Activated CD8-positive, alpha-beta memory T cell treated with anti-CD3 and anti-CD28 coated beads, Interleukin-2, amount 10 ng/mL, durations not matched to agents 7 days and 5 days (primary cell): Measurements from ENCODE around the gene MGAT5. TPM values are rescaled to one million over a fixed set of nuclear protein-coding genes. Genes with fewer than 3 reads are reported as not detected.
A peak's percentile ranks its signal among the peaks of the same experiment; 100 is the strongest.

Experiments used
- ATAC-seq: fragments of 150-1000 bp; cut with Tn5 transposase; one replicate; pipeline ENCODE4 v1.10.0; 2021; ENCODE audit warnings: moderate library complexity
- CTCF ChIA-PET: fragments of 350-600 bp; sonication (Branson Sonifier 250); formaldehyde crosslinking; loops from one replicate; lab custom pipeline; 2021; ENCODE audit warnings: antibody characterized with exemption; lab: Charles Lee
- DNase-seq: peaks from one replicate; pipeline ENCODE4 v3.0.0-alpha.2; 2020
- H3K27ac Mint-ChIP-seq: one replicate; pipeline ENCODE4 v1.8.0; 2021; ENCODE audit warnings: mild to moderate bottlenecking, mixed read lengths
- H3K27me3 Mint-ChIP-seq: one replicate; pipeline ENCODE4 v1.8.0; 2021; ENCODE audit warnings: mixed read lengths
- H3K36me3 Mint-ChIP-seq: one replicate; pipeline ENCODE4 v1.8.0; 2021; ENCODE audit warnings: mild to moderate bottlenecking, mixed read lengths
- H3K4me1 Mint-ChIP-seq: one replicate; pipeline ENCODE4 v1.8.0; 2021; ENCODE audit warnings: mixed read lengths
- H3K4me3 Mint-ChIP-seq: one replicate; pipeline ENCODE4 v1.8.0; 2021; ENCODE audit warnings: mild to moderate bottlenecking, moderate library complexity, mixed read lengths
- H3K9me3 Mint-ChIP-seq: one replicate; pipeline ENCODE4 v1.8.0; 2022; ENCODE audit warnings: low read depth, mixed read lengths
- total RNA-seq, 2 experiments: library from RNA; stranded (reverse); gene quantifications; one replicate each; pipeline ENCODE4 v1.2.3, GENCODE V29; 2021

The MGAT5 gene
- total RNA-seq, 2 experiments from 2014 or later: 40.3 to 43.6 TPM

DNA sequence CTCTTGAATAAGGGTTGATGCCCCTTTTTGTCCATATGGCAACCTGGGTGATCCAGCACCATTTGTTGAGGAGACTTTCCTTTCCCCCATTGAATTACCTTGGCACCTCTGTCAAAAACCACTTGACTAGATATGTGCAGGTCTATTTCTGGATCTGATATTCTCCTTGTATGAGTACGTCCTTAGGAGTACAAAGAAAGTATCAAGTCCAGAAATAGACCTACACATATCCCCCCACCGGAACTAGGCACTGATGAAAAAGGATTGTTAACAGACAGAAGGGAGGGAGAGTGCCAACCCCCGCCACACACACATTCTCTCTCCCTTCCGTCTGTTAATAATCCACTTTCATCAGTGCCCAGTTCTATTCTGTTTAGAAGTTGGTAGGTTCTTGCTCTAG lies 239.9 kb downstream of the MGAT5 start:
- H3K36me3 Mint-ChIP-seq: no peaks in the 10 kb centered on the region
- DNase-seq (no peak), ATAC-seq (no peak)
- H3K9me3 Mint-ChIP-seq: no peaks in the 10 kb centered on the region
- CTCF ChIA-PET: interaction anchor here (0.7 kb wide), 1 partner anchor 25 kb away, joined by 3 read pairs; no protein-coding TSS in a partner anchor
- H3K4me1 Mint-ChIP-seq: no peaks in the 10 kb centered on the region
- peaks cover 35% of the 10 kb centered on the region for H3K27me3 Mint-ChIP-seq
- H3K27ac Mint-ChIP-seq: no peak overlapping the region
- no peak overlapping the region for H3K4me3 Mint-ChIP-seq

GRCh38 chr2:134498654-134499053 lies 244.8 kb downstream of the MGAT5 start:
- no peaks in the 10 kb centered on the region for H3K9me3 Mint-ChIP-seq
- no peak overlapping the region for H3K4me3 Mint-ChIP-seq
- CTCF ChIA-PET: no interaction called here
- ATAC-seq (no peak), DNase-seq (peak; percentile 27)
- H3K4me1 Mint-ChIP-seq: no peaks in the 10 kb centered on the region
- peaks cover 11% of the 10 kb centered on the region for H3K27me3 Mint-ChIP-seq
- no peak overlapping the region for H3K27ac Mint-ChIP-seq
- H3K36me3 Mint-ChIP-seq: no peaks in the 10 kb centered on the region

GRCh38 chr2:134499307-134499926 lies 245.5 kb downstream of the MGAT5 start:
- Mint-ChIP-seq H3K36me3 (no peaks in the 10 kb centered on the region), H3K4me1 (no peaks in the 10 kb centered on the region), H3K27ac (no peak overlapping the region), H3K9me3 (no peaks in the 10 kb centered on the region), H3K4me3 (no peak overlapping the region), H3K27me3 (peaks cover 11% of the 10 kb centered on the region)
- DNase-seq: no peak
- ATAC-seq: no peak
- CTCF ChIA-PET: no interaction called here

DNA sequence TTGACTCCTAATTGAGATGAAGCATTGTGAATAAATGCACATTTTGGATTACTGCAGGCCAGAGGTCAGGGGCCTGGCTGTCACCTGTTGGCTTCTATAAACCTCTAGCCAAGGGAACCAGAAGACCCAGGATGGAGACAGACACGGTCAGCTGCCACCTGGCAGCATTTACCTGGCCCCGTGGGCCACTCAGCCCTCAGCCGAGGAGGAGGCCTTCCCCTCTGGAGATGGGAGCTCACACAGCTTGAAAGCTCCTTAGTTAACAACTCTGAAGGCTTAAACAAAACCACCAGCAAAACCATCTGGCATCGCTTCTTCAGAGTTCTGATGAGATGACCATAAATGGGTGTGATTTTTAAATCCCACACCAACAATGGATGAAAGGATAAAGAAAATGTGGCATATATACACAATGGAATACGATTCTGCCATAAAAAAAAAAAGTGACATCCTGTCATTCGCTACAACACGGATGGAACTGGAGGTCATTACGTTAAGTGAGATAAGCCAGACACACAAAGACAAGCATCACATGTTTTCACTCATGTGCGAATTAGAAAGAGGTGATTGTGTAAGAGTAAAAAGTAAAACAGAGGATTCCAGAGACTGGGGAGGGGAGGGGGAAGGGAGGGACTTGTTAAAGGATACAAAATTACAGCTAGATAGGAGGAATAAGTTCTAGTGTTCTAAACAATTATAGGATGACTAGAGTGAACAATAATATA lies 246.5 kb downstream of the MGAT5 start:
- Mint-ChIP-seq H3K27me3 (peaks cover 11% of the 10 kb centered on the region), H3K36me3 (no peaks in the 10 kb centered on the region), H3K4me1 (no peaks in the 10 kb centered on the region), H3K9me3 (no peaks in the 10 kb centered on the region), H3K27ac (no peak overlapping the region), H3K4me3 (no peak overlapping the region)
- ATAC-seq: no peak
- no peak for DNase-seq
- CTCF ChIA-PET: no interaction called here

- CTCF ChIA-PET: no interaction called here
- H3K9me3 Mint-ChIP-seq: no peaks in the 10 kb centered on the region
These were observed 247.7 kb downstream of the MGAT5 start for GRCh38 chr2:134501476-134502091.

GRCh38 chr2:134502104-134502503 lies 248.2 kb downstream of the MGAT5 start:
- Mint-ChIP-seq H3K27me3 (peaks cover 11% of the 10 kb centered on the region), H3K27ac (no peak overlapping the region), H3K4me1 (no peaks in the 10 kb centered on the region), H3K4me3 (no peak overlapping the region), H3K9me3 (no peaks in the 10 kb centered on the region), H3K36me3 (no peaks in the 10 kb centered on the region)
- CTCF ChIA-PET: no interaction called here
- DNase-seq: no peak
- ATAC-seq: no peak

More at GRCh38 chr2:134501476-134502091, 247.7 kb downstream of the MGAT5 start:
- peaks cover 11% of the 10 kb centered on the region for H3K27me3 Mint-ChIP-seq
- DNase-seq: no peak
- ATAC-seq: no peak
- no peak overlapping the region for H3K27ac Mint-ChIP-seq
- H3K36me3 Mint-ChIP-seq: no peaks in the 10 kb centered on the region
- H3K4me1 Mint-ChIP-seq: no peaks in the 10 kb centered on the region
- no peak overlapping the region for H3K4me3 Mint-ChIP-seq
